GM12878 (cell line): ENCODE results near the gene IL31. TPM values are rescaled to one million over a fixed set of nuclear protein-coding genes. Genes with fewer than 3 reads are reported as not detected.

ENCODE experiments used
- ATAC-seq: fragments of 200-7000 bp; cut with Tn5 transposase; 3 replicates; pipeline ENCODE4 v1.9.1; 2020; ENCODE audit warnings: mild to moderate bottlenecking, moderate library complexity
- BruUV-seq: library from RNA; stranded (reverse); fragments of 400-500 nt; replicated peaks from 2 replicates; lab custom pipeline; 2021; lab: Mats Ljungman, UMichigan
- CTCF ChIA-PET: fragments of 300-600 bp; sonication (Branson Sonifier 250); formaldehyde crosslinking; extraction: SDS; loops from one replicate; lab custom pipeline; 2021; ENCODE audit warnings: inconsistent platforms; lab: Yijun Ruan, JAX
- POLR2A ChIA-PET: fragments of 350-600 bp; formaldehyde crosslinking; extraction: SDS; loops from one replicate; lab custom pipeline; 2021; ENCODE audit warnings: inconsistent platforms; lab: Charles Lee
- RAD21 ChIA-PET: fragments of 300-600 bp; sonication (Branson Sonifier 250); formaldehyde crosslinking; loops from one replicate; lab custom pipeline; 2023; ENCODE audit warnings: antibody characterized with exemption; ENCODE audit not compliant: unreplicated experiment; lab: Charles Lee
- SMC1A ChIA-PET: fragments of 300-600 bp; sonication (Branson Sonifier 250); formaldehyde crosslinking; loops from one replicate; lab custom pipeline; 2023; ENCODE audit not compliant: unreplicated experiment, uncharacterized antibody; lab: Charles Lee
- DNase-seq: peaks from one replicate; pipeline ENCODE4 v3.0.0-alpha.2; 2011; ENCODE audit warnings: low read depth, low spot score
- FAIRE-seq: peaks from 3 replicates; lab custom pipeline; 2011; peaks lifted over from hg19 to GRCh38; lab: Jason Lieb, UNC
- H2AFZ ChIP-seq: 2 replicates; pipeline ENCODE4 v1.6.0; 2011; ENCODE audit warnings: low read depth, low read length, control low read depth; ENCODE audit not compliant: control insufficient read depth
- H3K27ac ChIP-seq: 2 replicates; pipeline ENCODE4 v1.5.1; 2011; ENCODE audit warnings: control low read depth; ENCODE audit not compliant: control insufficient read depth, insufficient read depth
- H3K27me3 ChIP-seq, 2 experiments: replicated peaks in 1 of 2; 2 replicates each; pipeline versions ENCODE4 v1.6.0 to v1.6.1; 2011; ENCODE audit warnings: low read length in 1 of 2; ENCODE audit not compliant: control insufficient read depth in 2 of 2, insufficient read depth in 2 of 2
- H3K36me3 ChIP-seq, 2 experiments: 2 replicates each; pipeline ENCODE4 v1.5.1; 2011; ENCODE audit warnings: low read length in 1 of 2; ENCODE audit not compliant: control insufficient read depth in 2 of 2, insufficient read depth in 2 of 2
- H3K4me1 ChIP-seq: 2 replicates; pipeline ENCODE4 v1.6.1; 2011; ENCODE audit warnings: mild to moderate bottlenecking, low read length, moderate library complexity, mixed read lengths; ENCODE audit not compliant: control insufficient read depth, insufficient read depth
- H3K4me2 ChIP-seq: 2 replicates; pipeline ENCODE4 v1.6.0; 2011; ENCODE audit warnings: control low read depth; ENCODE audit not compliant: control insufficient read depth, insufficient read depth
- H3K4me3 ChIP-seq: fragments of 200-600 bp; sonication (generic); 2 replicates; pipeline ENCODE4 v1.5.1; 2016
- H3K79me2 ChIP-seq: 2 replicates; pipeline ENCODE4 v1.6.0; 2011; ENCODE audit warnings: low read length; ENCODE audit not compliant: control insufficient read depth, insufficient read depth
- H3K9ac ChIP-seq: 2 replicates; pipeline ENCODE4 v1.8.0; 2011; ENCODE audit warnings: low read length, control low read depth, mixed read lengths; ENCODE audit not compliant: control insufficient read depth, insufficient read depth
- H3K9me3 ChIP-seq: replicated peaks from 3 replicates; pipeline ENCODE4 v1.5.1; 2011; ENCODE audit warnings: mild to moderate bottlenecking, low read length; ENCODE audit not compliant: control insufficient read depth, insufficient read depth
- H4K20me1 ChIP-seq: 2 replicates; pipeline ENCODE4 v1.6.0; 2011; ENCODE audit not compliant: control insufficient read depth, insufficient read depth
- CBFB ChIP-seq: IDR thresholded peaks from 2 replicates; pipeline ENCODE4 v1.6.1; 2016; ENCODE audit warnings: antibody characterized with exemption, low read depth
- CEBPZ ChIP-seq: fragments of 150-350 bp; IDR thresholded peaks from 2 replicates; pipeline ENCODE4 v1.6.1; 2016; ENCODE audit warnings: low read depth, low read length
- POLR2AphosphoS2 ChIP-seq: IDR thresholded peaks from 2 replicates; pipeline ENCODE4 v1.6.1; 2011; ENCODE audit warnings: low read depth, mild to moderate bottlenecking, low read length, improper control_type of control experiment, moderate library complexity
- RELB ChIP-seq: fragments of 450-650 bp; IDR thresholded peaks from 2 replicates; pipeline ENCODE4 v1.6.1; 2017; ENCODE audit warnings: low read depth, mild to moderate bottlenecking, moderate library complexity
- WGBS: methylation state at CpG from one replicate; pipeline ENCODE4 v1.1.6; 2016; ENCODE audit warnings: low lambda C conversion rate; ENCODE audit not compliant: insufficient replicate concordance, insufficient coverage; ENCODE audit errors: missing lambda C conversion rate; 5-methylcytosine and 5-hydroxymethylcytosine counted together
- in situ Hi-C: fragments of 300-500 bp; cut with MboI; formaldehyde crosslinking; loops from 9 replicates; pipeline ENCODE4 v1.14.3; 2018; ENCODE audit warnings: mixed read lengths
- intact Hi-C: fragments of 100-400 bp; cut with micrococcal nuclease; formaldehyde crosslinking; loops from one replicate; pipeline ENCODE4 v1.14.2; 2022; ENCODE audit not compliant: unreplicated experiment
- polyA plus RNA-seq, 11 experiments: library from polyadenylated mRNA; depleted of rRNA in 4 of 11; unstranded in 6 of 11; stranded (reverse) in 5 of 11; fragments of >200 nt; fragmentation: Nextera tagmentation in 4 of 11; fragmentation: Illumina TruSeq in 1 of 11; extraction: Ambion mirVana in 4 of 11; extraction: Trizol in 1 of 11; gene quantifications; 1 replicate in 1 of 11; 2 replicates in 10 of 11; pipeline versions ENCODE4 v1.2.1 to v1.2.3, GENCODE V29; 2011 to 2016; ENCODE audit warnings: inconsistent platforms in 2 of 11, missing spikeins in 2 of 11, low read depth in 1 of 11
- total RNA-seq, 4 experiments: library from RNA; depleted of rRNA in 3 of 4; stranded (reverse); fragments of >200 nt in 3 of 4; fragmentation: Illumina TruSeq in 1 of 4; extraction: Trizol in 1 of 4; gene quantifications; 2 replicates each; pipeline versions ENCODE4 v1.2.1 to v1.2.3, GENCODE V29; 2013 to 2021

The IL31 gene
- total and polyA plus RNA-seq, 10 of the 15 experiments (the other 5 are each of a cell fraction or from before 2014, with no cell fraction given), result not detected

- H3K4me3 ChIP-seq, result no peak overlapping the region
- TF ChIP-seq CEBPZ (no peak), RELB (no peak), CBFB (no peak), POLR2AphosphoS2 (no peak)
- 60% methylated on average over 6 of the region's 6 CpGs for WGBS
- ChIA-PET SMC1A (no interaction called here), RAD21 (no interaction called here), POLR2A (no interaction called here), CTCF (no interaction called here)
- no peak overlapping the region for H3K9ac ChIP-seq
- H3K4me1 ChIP-seq, result no peaks in the 10 kb centered on the region
- in situ Hi-C loops (no loop called here), intact Hi-C loops (no loop called here)
- DNase-seq (no peak), FAIRE-seq (no peak), ATAC-seq (no peak)
- no peaks in the 10 kb centered on the region for H4K20me1 ChIP-seq
- no peaks in the 10 kb centered on the region; a peak in 1 of 4 replicates for H3K27me3 ChIP-seq
- no peaks in the 10 kb centered on the region for H3K36me3 ChIP-seq
- no peaks in the 10 kb centered on the region for H3K79me2 ChIP-seq
- TSS peak; percentile 36 for BruUV-seq
- no peak overlapping the region for H3K4me2 ChIP-seq
- no peaks in the 10 kb centered on the region for H3K9me3 ChIP-seq
- no peak overlapping the region for H2AFZ ChIP-seq
- H3K27ac ChIP-seq, result no peak overlapping the region
Observed at GRCh38 chr12:122142857-122143256, 31.2 kb downstream of the IL31 start.
